Measurements from ENCODE around the gene AOC3. TPM values are rescaled to one million over a fixed set of nuclear protein-coding genes. Genes with fewer than 3 reads are reported as not detected.

Gene AOC3
- total RNA-seq, 1 experiment from 2014 or later: 3.5 TPM

- no peak for DNase-seq
- TF ChIP-seq, protein P1, sequence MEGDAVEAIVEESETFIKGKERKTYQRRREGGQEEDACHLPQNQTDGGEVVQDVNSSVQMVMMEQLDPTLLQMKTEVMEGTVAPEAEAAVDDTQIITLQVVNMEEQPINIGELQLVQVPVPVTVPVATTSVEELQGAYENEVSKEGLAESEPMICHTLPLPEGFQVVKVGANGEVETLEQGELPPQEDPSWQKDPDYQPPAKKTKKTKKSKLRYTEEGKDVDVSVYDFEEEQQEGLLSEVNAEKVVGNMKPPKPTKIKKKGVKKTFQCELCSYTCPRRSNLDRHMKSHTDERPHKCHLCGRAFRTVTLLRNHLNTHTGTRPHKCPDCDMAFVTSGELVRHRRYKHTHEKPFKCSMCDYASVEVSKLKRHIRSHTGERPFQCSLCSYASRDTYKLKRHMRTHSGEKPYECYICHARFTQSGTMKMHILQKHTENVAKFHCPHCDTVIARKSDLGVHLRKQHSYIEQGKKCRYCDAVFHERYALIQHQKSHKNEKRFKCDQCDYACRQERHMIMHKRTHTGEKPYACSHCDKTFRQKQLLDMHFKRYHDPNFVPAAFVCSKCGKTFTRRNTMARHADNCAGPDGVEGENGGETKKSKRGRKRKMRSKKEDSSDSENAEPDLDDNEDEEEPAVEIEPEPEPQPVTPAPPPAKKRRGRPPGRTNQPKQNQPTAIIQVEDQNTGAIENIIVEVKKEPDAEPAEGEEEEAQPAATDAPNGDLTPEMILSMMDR (IDR thresholded peaks at IDR 0.05; ENCODE audit: unreplicated experiment): no peak
- H3K9me3 Mint-ChIP-seq (ENCODE audit: low read depth, unreplicated experiment): no peaks in the 10 kb centered on the region
- H3K4me3 Mint-ChIP-seq (ENCODE audit: low read depth, unreplicated experiment): no peak overlapping the region
- H3K27ac Mint-ChIP-seq (ENCODE audit: unreplicated experiment): no peak overlapping the region
- CTCF ChIA-PET: no interaction called here
- intact Hi-C loops (cut with micrococcal nuclease; ENCODE audit: unreplicated experiment): no loop called here
- BruUV-seq (replicated peaks): no TSS peak
- no peaks in the 10 kb centered on the region for H3K36me3 Mint-ChIP-seq (ENCODE audit: insufficient read depth, unreplicated experiment)
- H3K4me1 Mint-ChIP-seq (ENCODE audit: low read depth, unreplicated experiment): no peaks in the 10 kb centered on the region
- H3K27me3 Mint-ChIP-seq (ENCODE audit: unreplicated experiment): peaks cover 20% of the 10 kb centered on the region
These were observed 1.4 kb downstream of the AOC3 start for GRCh38 chr17:42852351-42852750.

GRCh38 chr17:42853004-42853403 is 2.0 kb downstream of the AOC3 start:
- intact Hi-C loops (cut with micrococcal nuclease; ENCODE audit: unreplicated experiment): no loop called here

GRCh38 chr17:42853597-42853967 is 2.6 kb downstream of the AOC3 start:
- no peaks in the 10 kb centered on the region for H3K4me1 Mint-ChIP-seq (ENCODE audit: low read depth, unreplicated experiment)
- TF ChIP-seq, protein P1 (IDR thresholded peaks at IDR 0.05; ENCODE audit: unreplicated experiment): no peak
- intact Hi-C loops (cut with micrococcal nuclease; ENCODE audit: unreplicated experiment): no loop called here
- CTCF ChIA-PET: no interaction called here
- BruUV-seq (replicated peaks): no TSS peak
- H3K27me3 Mint-ChIP-seq (ENCODE audit: unreplicated experiment): peaks cover 23% of the 10 kb centered on the region
- H3K36me3 Mint-ChIP-seq (ENCODE audit: insufficient read depth, unreplicated experiment): no peaks in the 10 kb centered on the region
- no peak overlapping the region for H3K27ac Mint-ChIP-seq (ENCODE audit: unreplicated experiment)
- no peak overlapping the region for H3K4me3 Mint-ChIP-seq (ENCODE audit: low read depth, unreplicated experiment)
- no peaks in the 10 kb centered on the region for H3K9me3 Mint-ChIP-seq (ENCODE audit: low read depth, unreplicated experiment)
- no peak for DNase-seq

More at GRCh38 chr17:42853004-42853403, 2.0 kb downstream of the AOC3 start:
- Mint-ChIP-seq H3K4me3 (ENCODE audit: low read depth, unreplicated experiment) (no peak overlapping the region), H3K27ac (ENCODE audit: unreplicated experiment) (no peak overlapping the region), H3K36me3 (ENCODE audit: insufficient read depth, unreplicated experiment) (no peaks in the 10 kb centered on the region), H3K27me3 (ENCODE audit: unreplicated experiment) (peaks cover 20% of the 10 kb centered on the region), H3K9me3 (ENCODE audit: low read depth, unreplicated experiment) (no peaks in the 10 kb centered on the region), H3K4me1 (ENCODE audit: low read depth, unreplicated experiment) (no peaks in the 10 kb centered on the region)
- TF ChIP-seq, protein P1 (IDR thresholded peaks at IDR 0.05; ENCODE audit: unreplicated experiment): no peak
- CTCF ChIA-PET: no interaction called here
- DNase-seq: no peak
- no TSS peak for BruUV-seq (replicated peaks)

DNA sequence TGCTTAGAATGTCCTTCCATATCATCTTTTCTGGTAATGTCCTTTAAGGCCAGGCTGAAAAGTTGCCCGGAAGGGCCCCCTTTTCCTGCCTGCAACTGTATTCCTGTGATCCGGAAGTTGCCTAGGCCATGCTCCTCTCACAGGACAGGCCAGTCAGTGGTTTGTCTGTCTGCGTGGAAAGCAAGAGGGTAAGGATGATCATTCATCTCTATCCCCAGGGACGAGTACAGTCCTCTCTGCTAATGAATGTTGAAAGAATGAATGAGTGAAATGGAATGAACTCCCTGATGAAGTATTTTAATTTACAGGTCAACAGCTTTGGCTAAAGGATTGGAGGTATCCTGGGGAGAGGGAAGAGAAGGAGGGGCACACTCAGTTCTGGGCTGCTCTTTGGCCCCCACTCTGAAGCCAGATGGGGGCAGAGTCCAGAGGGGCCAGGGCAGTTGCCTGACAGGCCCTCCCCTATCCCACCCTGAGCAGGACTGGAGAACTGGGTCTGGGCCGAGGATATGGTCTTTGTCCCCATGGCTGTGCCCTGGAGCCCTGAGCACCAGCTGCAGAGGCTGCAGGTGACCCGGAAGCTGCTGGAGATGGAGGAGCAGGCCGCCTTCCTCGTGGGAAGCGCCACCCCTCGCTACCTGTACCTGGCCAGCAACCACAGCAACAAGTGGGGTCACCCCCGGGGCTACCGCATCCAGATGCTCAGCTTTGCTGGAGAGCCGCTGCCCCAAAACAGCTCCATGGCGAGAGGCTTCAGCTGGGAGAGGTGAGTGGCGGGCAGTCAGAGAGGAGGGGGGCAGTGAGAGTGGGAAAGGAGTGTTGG is 3.2 kb downstream of the AOC3 start:
- no peak overlapping the region for H3K27ac Mint-ChIP-seq (ENCODE audit: unreplicated experiment)

More for the DNA sequence above, 3.2 kb downstream of the AOC3 start:
- CTCF ChIA-PET: no interaction called here
- Mint-ChIP-seq H3K4me1 (ENCODE audit: low read depth, unreplicated experiment) (no peaks in the 10 kb centered on the region), H3K36me3 (ENCODE audit: insufficient read depth, unreplicated experiment) (no peaks in the 10 kb centered on the region), H3K9me3 (ENCODE audit: low read depth, unreplicated experiment) (no peaks in the 10 kb centered on the region), H3K27me3 (ENCODE audit: unreplicated experiment) (peaks cover 29% of the 10 kb centered on the region), H3K4me3 (ENCODE audit: low read depth, unreplicated experiment) (no peak overlapping the region)
- DNase-seq: no peak
- intact Hi-C loops (cut with micrococcal nuclease; ENCODE audit: unreplicated experiment): no loop called here
- BruUV-seq (replicated peaks): no TSS peak
- TF ChIP-seq, protein P1 (IDR thresholded peaks at IDR 0.05; ENCODE audit: unreplicated experiment): no peak
